Activated CD4-positive, alpha-beta memory T cell treated with anti-CD3 and anti-CD28 coated beads for 36 hours (primary cell): ENCODE measurements around the gene ELMO1. TPM values are rescaled to one million over a fixed set of nuclear protein-coding genes. Genes with fewer than 3 reads are reported as not detected.
"Not testable (repeated sequence)": the region's sequence is repeated elsewhere in the genome, so short reads cannot be mapped to it uniquely, and the experiment has no call there.

ENCODE experiments used
- CTCF ChIA-PET: fragments of 350-600 bp; sonication (Branson Sonifier 250); formaldehyde crosslinking; loops from one replicate; lab custom pipeline; 2021; ENCODE audit warnings: antibody characterized with exemption, inconsistent platforms; lab: Charles Lee
- POLR2A ChIA-PET: fragments of 350-600 bp; sonication (Branson Sonifier 250); formaldehyde crosslinking; loops from one replicate; lab custom pipeline; 2021; ENCODE audit warnings: antibody characterized with exemption; lab: Charles Lee
- DNase-seq: peaks from one replicate; pipeline ENCODE4 v3.0.0-alpha.2; 2020
- H3K27ac Mint-ChIP-seq: one replicate; pipeline ENCODE4 v1.8.0; 2021; ENCODE audit warnings: mixed read lengths
- H3K27me3 Mint-ChIP-seq: one replicate; pipeline ENCODE4 v1.8.0; 2021; ENCODE audit warnings: mixed read lengths
- H3K36me3 Mint-ChIP-seq: one replicate; pipeline ENCODE4 v1.8.0; 2021; ENCODE audit warnings: mixed read lengths
- H3K4me1 Mint-ChIP-seq: one replicate; pipeline ENCODE4 v1.8.0; 2021; ENCODE audit warnings: low read depth, mixed read lengths
- H3K4me3 Mint-ChIP-seq: one replicate; pipeline ENCODE4 v1.8.0; 2021; ENCODE audit warnings: mild to moderate bottlenecking, mixed read lengths
- H3K9me3 Mint-ChIP-seq: one replicate; pipeline ENCODE4 v1.8.0; 2021; ENCODE audit warnings: mixed read lengths
- intact Hi-C: fragments of 100-400 bp; cut with micrococcal nuclease; formaldehyde crosslinking; loops from one replicate; pipeline ENCODE4 v1.15.1; 2023
- total RNA-seq, 2 experiments: library from RNA; stranded (reverse); gene quantifications; one replicate each; pipeline ENCODE4 v1.2.3, GENCODE V29; 2021

The ELMO1 gene
- total RNA-seq, 2 experiments from 2014 or later, result 88.7 to 93.3 TPM

DNA sequence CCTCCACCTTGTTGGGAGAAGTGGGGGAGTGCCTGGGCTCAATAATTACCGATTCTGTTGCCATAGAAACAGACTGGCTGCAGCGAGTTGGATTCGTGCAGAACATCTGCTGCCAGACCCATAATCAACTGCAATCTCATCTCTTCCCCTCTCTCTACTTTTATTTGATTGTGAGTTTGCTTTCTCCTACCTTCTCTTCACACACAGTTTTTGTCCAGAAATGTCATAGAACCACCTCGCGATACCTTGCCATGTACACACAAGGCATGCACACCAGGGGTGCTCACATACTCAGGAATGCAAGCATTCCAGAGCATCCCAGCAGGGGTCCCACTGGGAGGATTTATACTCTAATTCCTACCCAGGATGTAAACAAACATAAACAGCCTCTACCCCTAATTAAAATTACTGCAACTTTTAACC, 462.1 kb downstream of the ELMO1 start:
- no peaks in the 10 kb centered on the region for H3K9me3 Mint-ChIP-seq
- H3K27ac Mint-ChIP-seq, result no peak overlapping the region
- no peak for DNase-seq
- H3K27me3 Mint-ChIP-seq, result no peaks in the 10 kb centered on the region
- peaks cover 8% of the 10 kb centered on the region for H3K36me3 Mint-ChIP-seq
- peaks cover 18% of the 10 kb centered on the region for H3K4me1 Mint-ChIP-seq
- intact Hi-C loops, result loop anchor here (5.0 kb wide), 1 partner anchor 211 kb away; no protein-coding TSS in a partner anchor
- ChIA-PET CTCF (interaction anchor here (0.7 to 9.8 kb wide), 10 partner anchors 8 to 499 kb away, joined by 3 to 112 read pairs (median 8); no protein-coding TSS in a partner anchor), POLR2A (no interaction called here)
- H3K4me3 Mint-ChIP-seq, result no peak overlapping the region

- intact Hi-C loops, result loop anchor here (5.0 kb wide), 1 partner anchor 211 kb away; no protein-coding TSS in a partner anchor
- CTCF ChIA-PET, result interaction anchor here (0.9 to 9.8 kb wide), 8 partner anchors 15 to 498 kb away, joined by 3 to 112 read pairs (median 8); no protein-coding TSS in a partner anchor
- POLR2A ChIA-PET, result no interaction called here
- Mint-ChIP-seq H3K27ac (no peak overlapping the region), H3K9me3 (no peaks in the 10 kb centered on the region), H3K27me3 (no peaks in the 10 kb centered on the region), H3K4me1 (peaks cover 18% of the 10 kb centered on the region), H3K4me3 (no peak overlapping the region), H3K36me3 (peaks cover 10% of the 10 kb centered on the region)
- DNase-seq, result no peak
These were observed 462.7 kb downstream of the ELMO1 start for GRCh38 chr7:36985866-36986400.

GRCh38 chr7:36985316-36985715, 463.3 kb downstream of the ELMO1 start:
- peaks cover 11% of the 10 kb centered on the region for H3K36me3 Mint-ChIP-seq
- no peaks in the 10 kb centered on the region for H3K27me3 Mint-ChIP-seq
- ChIA-PET CTCF (interaction anchor here (0.7 to 9.8 kb wide), 8 partner anchors 14 to 498 kb away, joined by 3 to 112 read pairs (median 4); no protein-coding TSS in a partner anchor), POLR2A (no interaction called here)
- intact Hi-C loops, result loop anchor here (5.0 kb wide), 1 partner anchor 212 kb away; no protein-coding TSS in a partner anchor
- peaks cover 18% of the 10 kb centered on the region for H3K4me1 Mint-ChIP-seq
- H3K27ac Mint-ChIP-seq, result no peak overlapping the region
- no peaks in the 10 kb centered on the region for H3K9me3 Mint-ChIP-seq
- no peak overlapping the region for H3K4me3 Mint-ChIP-seq
- DNase-seq, result no peak

DNA sequence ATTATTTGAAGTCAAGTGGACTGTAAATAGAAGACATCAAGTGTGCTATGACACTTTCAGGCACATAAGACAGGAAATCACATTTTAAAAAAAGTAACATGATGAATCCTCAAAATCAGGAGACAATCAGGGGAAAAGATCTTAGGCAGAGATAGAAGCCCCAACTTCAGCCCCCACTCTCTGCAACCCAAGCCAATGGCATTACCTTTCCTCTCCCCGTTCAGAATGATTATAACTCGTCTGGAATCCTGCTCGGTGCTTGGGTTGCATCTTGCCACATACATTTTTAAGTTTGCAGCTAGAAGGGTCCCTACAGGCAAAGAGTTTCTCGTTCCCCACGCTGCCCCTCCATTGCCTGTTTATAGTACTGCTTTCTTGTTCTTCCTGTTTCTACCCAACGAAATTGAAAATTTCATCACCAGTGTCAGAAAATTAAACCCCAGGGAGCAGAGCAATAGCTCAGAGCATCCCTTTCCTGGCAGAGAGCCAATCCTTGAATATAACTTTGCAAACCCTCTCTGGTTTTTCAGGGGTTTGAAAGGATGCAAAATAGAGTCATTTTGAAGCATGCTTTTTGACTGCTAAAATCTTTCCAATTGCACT, 463.9 kb downstream of the ELMO1 start:
- no peak overlapping the region for H3K4me3 Mint-ChIP-seq
- H3K4me1 Mint-ChIP-seq, result peaks cover 18% of the 10 kb centered on the region
- no peaks in the 10 kb centered on the region for H3K9me3 Mint-ChIP-seq
- ChIA-PET CTCF (interaction anchor here (0.7 to 9.8 kb wide), 7 partner anchors 13 to 497 kb away, joined by 3 to 112 read pairs (median 4); no protein-coding TSS in a partner anchor), POLR2A (no interaction called here)
- no peak overlapping the region for H3K27ac Mint-ChIP-seq
- no peak for DNase-seq
- intact Hi-C loops, result loop anchor here (5.0 kb wide), 1 partner anchor 212 kb away; no protein-coding TSS in a partner anchor
- peaks cover 11% of the 10 kb centered on the region for H3K36me3 Mint-ChIP-seq
- H3K27me3 Mint-ChIP-seq, result no peaks in the 10 kb centered on the region

GRCh38 chr7:36984041-36984521, 464.6 kb downstream of the ELMO1 start:
- Mint-ChIP-seq H3K9me3 (no peaks in the 10 kb centered on the region), H3K4me1 (peaks cover 18% of the 10 kb centered on the region)
- intact Hi-C loops, result no loop called here

GRCh38 chr7:36982766-36983165, 465.9 kb downstream of the ELMO1 start:
- ChIA-PET POLR2A (no interaction called here), CTCF (interaction anchor here (1.1 kb wide), 1 partner anchor 16 kb away, joined by 3 read pairs; no protein-coding TSS in a partner anchor)
- Mint-ChIP-seq H3K4me3 (no peak overlapping the region), H3K4me1 (peaks cover 18% of the 10 kb centered on the region), H3K27me3 (no peaks in the 10 kb centered on the region), H3K36me3 (peaks cover 11% of the 10 kb centered on the region), H3K27ac (no peak overlapping the region), H3K9me3 (no peaks in the 10 kb centered on the region)
- DNase-seq, result no peak
- intact Hi-C loops, result no loop called here

More at GRCh38 chr7:36984041-36984521, 464.6 kb downstream of the ELMO1 start:
- no peaks in the 10 kb centered on the region for H3K27me3 Mint-ChIP-seq
- H3K36me3 Mint-ChIP-seq, result peaks cover 11% of the 10 kb centered on the region
- POLR2A ChIA-PET, result no interaction called here
- no peak for DNase-seq
- H3K4me3 Mint-ChIP-seq, result no peak overlapping the region
- no peak overlapping the region for H3K27ac Mint-ChIP-seq
- CTCF ChIA-PET, result interaction anchor here (0.7 to 9.8 kb wide), 3 partner anchors 13 to 199 kb away, joined by 3 to 112 read pairs (median 3); no protein-coding TSS in a partner anchor

- ChIA-PET CTCF (interaction anchor here (1.1 to 3.4 kb wide), 3 partner anchors 8 to 202 kb away, joined by 4 to 15 read pairs (median 10); no protein-coding TSS in a partner anchor), POLR2A (no interaction called here)
- DNase-seq, result no peak
- H3K4me1 Mint-ChIP-seq, result peaks cover 5% of the 10 kb centered on the region
- H3K27me3 Mint-ChIP-seq, result no peaks in the 10 kb centered on the region
- H3K27ac Mint-ChIP-seq, result no peak overlapping the region
- intact Hi-C loops, result no loop called here
- H3K9me3 Mint-ChIP-seq, result no peaks in the 10 kb centered on the region
- peaks cover 23% of the 10 kb centered on the region for H3K36me3 Mint-ChIP-seq
- H3K4me3 Mint-ChIP-seq, result no peak overlapping the region
These were observed 468.8 kb downstream of the ELMO1 start for GRCh38 chr7:36979810-36980248.

- H3K27me3 Mint-ChIP-seq, result no peaks in the 10 kb centered on the region
- CTCF ChIA-PET, result interaction anchor here (2.6 to 3.4 kb wide), 2 partner anchors 9 to 204 kb away, joined by 10 to 15 read pairs; no protein-coding TSS in a partner anchor
These were observed 470.2 kb downstream of the ELMO1 start for GRCh38 chr7:36978461-36978860.

GRCh38 chr7:36977878-36978277, 470.8 kb downstream of the ELMO1 start:
- POLR2A ChIA-PET, result no interaction called here
- no peak for DNase-seq
- intact Hi-C loops, result no loop called here
- Mint-ChIP-seq H3K27me3 (no peaks in the 10 kb centered on the region), H3K9me3 (no peaks in the 10 kb centered on the region), H3K4me1 (peaks cover 4% of the 10 kb centered on the region), H3K36me3 (peaks cover 27% of the 10 kb centered on the region), H3K27ac (no peak overlapping the region), H3K4me3 (no peak overlapping the region)
- CTCF ChIA-PET, result interaction anchor here (0.8 to 3.4 kb wide), 2 partner anchors 10 to 490 kb away, joined by 3 to 15 read pairs; no protein-coding TSS in a partner anchor

More at GRCh38 chr7:36978461-36978860, 470.2 kb downstream of the ELMO1 start:
- intact Hi-C loops, result no loop called here
- no peak overlapping the region for H3K27ac Mint-ChIP-seq
- H3K9me3 Mint-ChIP-seq, result no peaks in the 10 kb centered on the region
- H3K4me3 Mint-ChIP-seq, result no peak overlapping the region
- peaks cover 4% of the 10 kb centered on the region for H3K4me1 Mint-ChIP-seq
- POLR2A ChIA-PET, result no interaction called here
- DNase-seq, result no peak
- peaks cover 27% of the 10 kb centered on the region for H3K36me3 Mint-ChIP-seq

GRCh38 chr7:36973534-36973933, 475.1 kb downstream of the ELMO1 start:
- peaks cover 29% of the 10 kb centered on the region for H3K36me3 Mint-ChIP-seq
- H3K9me3 Mint-ChIP-seq, CTCF ChIA-PET, intact Hi-C loops, H3K27ac Mint-ChIP-seq, H3K4me3 Mint-ChIP-seq, H3K27me3 Mint-ChIP-seq, DNase-seq, POLR2A ChIA-PET: not testable (repeated sequence)
- H3K4me1 Mint-ChIP-seq, result peaks cover 27% of the 10 kb centered on the region

DNA sequence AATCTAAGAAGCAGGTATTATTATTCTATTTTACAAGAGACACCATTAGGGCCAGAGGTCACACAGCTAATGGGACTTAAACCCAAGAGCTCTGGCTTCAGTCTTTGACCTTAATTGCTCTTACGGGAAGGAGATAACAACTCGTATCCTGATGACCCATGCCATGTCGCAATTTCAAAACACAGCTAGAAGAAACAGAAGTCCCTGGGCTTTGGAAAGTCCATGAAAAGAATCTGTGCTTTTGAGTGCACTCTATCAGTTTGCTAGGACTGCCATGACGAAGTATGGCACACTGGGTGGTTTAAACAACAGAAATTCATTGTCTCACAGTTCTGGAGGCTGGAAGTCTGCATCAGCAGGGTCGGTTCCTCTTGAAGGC, 476.5 kb downstream of the ELMO1 start:
- Mint-ChIP-seq H3K27me3 (no peaks in the 10 kb centered on the region), H3K4me3 (no peak overlapping the region), H3K27ac (no peak overlapping the region), H3K9me3 (peaks cover 4% of the 10 kb centered on the region), H3K4me1 (peaks cover 27% of the 10 kb centered on the region), H3K36me3 (peaks cover 29% of the 10 kb centered on the region)
- CTCF ChIA-PET, result interaction anchor here (1.1 kb wide), 1 partner anchor 210 kb away, joined by 6 read pairs; no protein-coding TSS in a partner anchor
- no peak for DNase-seq
- POLR2A ChIA-PET, result interaction anchor here (1.0 kb wide), 1 partner anchor 9 kb away, joined by 3 read pairs; no protein-coding TSS in a partner anchor
- intact Hi-C loops, result no loop called here
